Aorta (tissue), 5 donors: ENCODE results near the gene KDM4B. TPM values are rescaled to one million over a fixed set of nuclear protein-coding genes. Genes with fewer than 3 reads are reported as not detected.

ENCODE experiments used
- ATAC-seq: fragments of 200-7000 bp; cut with Tn5 transposase; one replicate; pipeline ENCODE4 v1.9.1; 2022; ENCODE audit warnings: moderate library complexity; ENCODE audit not compliant: low FRiP score
- DNase-seq, 2 donors: peaks; one replicate each; pipeline ENCODE4 v3.0.0-alpha.2; 2020
- H3K27ac ChIP-seq, 2 donors: one replicate each; pipeline ENCODE4 v1.5.1; 2013; ENCODE audit warnings: low read length in 2 of 2, mild to moderate bottlenecking in 2 of 2, moderate library complexity in 2 of 2, control low read depth in 1 of 2, inconsistent platforms in 1 of 2, low read depth in 1 of 2
- H3K27me3 ChIP-seq, 2 donors: one replicate each; pipeline ENCODE4 v1.6.1; 2013; ENCODE audit warnings: control low read depth in 1 of 2, low read length in 1 of 2, mild to moderate bottlenecking in 1 of 2, moderate library complexity in 1 of 2; ENCODE audit not compliant: insufficient read depth in 2 of 2, control insufficient read depth in 1 of 2
- H3K36me3 ChIP-seq, 2 donors: one replicate each; pipeline ENCODE4 v1.6.1; 2013; ENCODE audit warnings: control low read depth in 1 of 2, low read length in 1 of 2, mild to moderate bottlenecking in 1 of 2; ENCODE audit not compliant: insufficient read depth in 2 of 2, control insufficient read depth in 1 of 2
- H3K4me1 ChIP-seq, 2 donors: one replicate each; pipeline ENCODE4 v1.6.1; 2013; ENCODE audit warnings: low read length in 2 of 2, control low read depth in 1 of 2, mild to moderate bottlenecking in 1 of 2, moderate library complexity in 1 of 2; ENCODE audit not compliant: insufficient read depth in 2 of 2, control insufficient read depth in 1 of 2
- H3K4me3 ChIP-seq, 2 donors: one replicate each; pipeline ENCODE4 v1.5.1; 2013; ENCODE audit warnings: low read length in 2 of 2, control low read depth in 1 of 2, mild to moderate bottlenecking in 1 of 2
- H3K9me3 ChIP-seq: one replicate; pipeline ENCODE4 v1.6.1; 2013; ENCODE audit warnings: mild to moderate bottlenecking, low read length; ENCODE audit not compliant: control insufficient read depth
- WGBS, 2 donors: extraction: QIAGEN DNeasy Blood & Tissue Kit; methylation state at CpG; one replicate each; pipeline ENCODE4 v1.1.7; 2013; 5-methylcytosine and 5-hydroxymethylcytosine counted together
- intact Hi-C, 2 donors: fragments of 100-400 bp; cut with DNase I; formaldehyde crosslinking; loops; one replicate each; pipeline versions ENCODE4 v1.14.2 to v1.15.0; 2022
- polyA plus RNA-seq, 2 donors: library from polyadenylated mRNA; stranded (reverse); fragments of 200-250 nt; gene quantifications; one replicate each; pipeline ENCODE4 v1.2.3, GENCODE V29; 2013
- total RNA-seq, 2 donors: library from RNA; stranded (reverse); fragmentation: NEBNext Ultra II Directional; extraction: Animal tissue kit (Norgen Biotek cat#: 25700); gene quantifications; one replicate each; pipeline ENCODE4 v1.2.1, GENCODE V29; 2021
- donor health status: healthy with polysubstance abuse.
- donor health status: Bipolar disorder and iron deficiency.
- donor health status: DM: no; HTN: no; CAD: no.
- donor health status: DM: no; HTN: no; CAD: no.
- donor health status: DM: yes; HTN: yes; CAD: no.

Gene KDM4B
- total and polyA plus RNA-seq, 4 donors, result 4.4 to 58.1 (median 25.8) TPM

DNA sequence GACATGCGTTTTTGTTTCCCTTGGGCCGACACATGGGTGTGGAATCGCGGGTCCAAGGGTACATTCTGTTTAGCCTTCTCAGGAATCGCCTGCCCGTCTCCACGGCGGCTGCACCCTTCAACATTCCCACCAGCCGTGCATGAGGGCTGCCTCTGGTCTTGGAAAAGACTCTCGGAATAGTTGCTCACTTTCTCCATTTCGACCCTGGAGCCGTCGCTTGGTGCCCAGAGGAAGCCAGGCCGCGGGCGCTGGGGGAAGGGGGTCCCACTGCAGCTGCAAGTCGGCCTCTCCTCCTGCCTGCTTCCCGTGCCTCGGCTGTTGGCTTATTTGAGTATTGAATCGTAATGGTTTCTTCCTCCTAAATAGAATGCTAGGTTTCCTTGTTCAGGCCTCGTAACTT is 51.5 kb downstream of the KDM4B start:
- WGBS, 2 donors, result 90% methylated on average over 21 of the region's 21 CpGs
- Histone ChIP-seq H3K4me1 (no peaks in the 10 kb centered on the region), H3K36me3 (no peaks in the 10 kb centered on the region), H3K27me3 (no peaks in the 10 kb centered on the region), H3K9me3 (no peaks in the 10 kb centered on the region), H3K27ac (no peak overlapping the region), H3K4me3 (no peak overlapping the region)
- intact Hi-C loops, result loop anchor here in 1 of 2 donors (10.0 kb wide), 1 partner anchor 46 kb away; no protein-coding TSS in a partner anchor
- DNase-seq, result no peak
- ATAC-seq, result no peak

DNA sequence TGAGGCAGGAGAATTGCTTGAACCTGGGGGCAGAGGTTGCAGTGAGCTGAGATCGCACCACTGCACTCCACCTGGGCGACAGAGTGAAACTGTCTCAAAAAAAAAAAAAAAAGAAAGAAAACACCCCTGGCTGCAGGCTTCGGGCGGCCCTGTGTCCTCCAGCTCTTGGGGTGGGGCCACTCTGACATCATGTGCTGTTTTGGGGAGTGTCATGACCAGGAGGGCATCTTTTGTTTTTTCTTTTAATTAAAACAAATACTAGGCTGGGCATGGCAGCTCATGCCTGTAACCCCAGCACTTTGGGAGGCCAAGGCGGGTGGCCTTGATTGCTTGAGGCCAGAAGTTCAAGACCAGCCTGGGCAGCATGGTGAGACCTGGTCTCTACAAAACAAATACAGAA is 52.1 kb downstream of the KDM4B start:
- intact Hi-C loops, result loop anchor here in 1 of 2 donors (10.0 kb wide), 1 partner anchor 46 kb away; no protein-coding TSS in a partner anchor
- 77 to 78% methylated on average over 5 of the region's 5 CpGs for WGBS, 2 donors
- H3K4me1 ChIP-seq, result no peaks in the 10 kb centered on the region

DNA sequence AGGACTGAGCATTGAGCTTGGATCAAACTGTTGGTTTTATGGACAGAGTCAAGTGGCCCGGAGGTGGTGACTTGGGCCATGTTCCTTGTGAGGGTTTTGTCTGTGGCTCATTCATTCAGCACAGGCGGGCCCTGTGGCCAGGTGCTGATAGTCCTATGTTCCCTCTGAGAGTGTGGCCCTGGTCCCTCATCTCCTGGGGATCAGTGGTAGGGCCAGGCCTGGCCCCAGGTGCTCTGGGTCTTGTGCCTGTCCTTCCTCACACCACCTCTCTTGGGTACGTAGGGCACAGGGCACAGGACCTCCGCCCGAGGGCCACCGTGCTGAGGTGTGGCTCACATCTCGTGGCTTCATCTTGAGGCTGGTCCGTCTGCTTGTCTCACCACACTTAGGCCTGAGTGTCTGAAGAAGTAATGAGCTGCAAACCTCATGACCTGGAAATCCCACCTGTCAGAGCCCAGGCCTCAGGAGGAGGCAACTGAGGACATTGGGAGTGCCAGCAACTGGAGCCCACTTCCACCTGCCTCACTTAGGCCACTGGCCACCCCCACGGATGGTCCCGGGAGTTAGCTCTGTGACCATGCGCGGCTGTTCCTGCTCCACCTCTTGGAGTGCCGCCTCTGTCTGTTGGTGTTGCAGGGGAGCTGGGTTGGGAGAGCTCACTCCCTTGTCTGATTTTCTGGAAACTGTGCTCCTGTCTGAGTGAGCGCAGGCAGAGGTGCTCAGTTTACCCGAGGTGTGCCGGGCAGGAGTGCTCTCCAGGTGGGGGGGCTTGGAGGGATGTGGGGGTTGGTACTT is 53.4 kb downstream of the KDM4B start:
- WGBS, 2 donors, result 91 to 92% methylated on average over 16 of the region's 16 CpGs
- no peak overlapping the region for H3K27ac ChIP-seq
- intact Hi-C loops, result loop anchor here in 1 of 2 donors (10.0 kb wide), 1 partner anchor 47 kb away; no protein-coding TSS in a partner anchor
- H3K36me3 ChIP-seq, result no peaks in the 10 kb centered on the region
- H3K9me3 ChIP-seq, result no peaks in the 10 kb centered on the region
- H3K4me3 ChIP-seq, result no peak overlapping the region
- H3K4me1 ChIP-seq, result no peaks in the 10 kb centered on the region
- DNase-seq (no peak), ATAC-seq (no peak)
- H3K27me3 ChIP-seq, result no peaks in the 10 kb centered on the region

More for the DNA sequence above, 52.1 kb downstream of the KDM4B start:
- DNase-seq, result no peak
- Histone ChIP-seq H3K4me3 (no peak overlapping the region), H3K36me3 (no peaks in the 10 kb centered on the region), H3K27ac (no peak overlapping the region), H3K9me3 (no peaks in the 10 kb centered on the region), H3K27me3 (no peaks in the 10 kb centered on the region)
- ATAC-seq, result no peak

DNA sequence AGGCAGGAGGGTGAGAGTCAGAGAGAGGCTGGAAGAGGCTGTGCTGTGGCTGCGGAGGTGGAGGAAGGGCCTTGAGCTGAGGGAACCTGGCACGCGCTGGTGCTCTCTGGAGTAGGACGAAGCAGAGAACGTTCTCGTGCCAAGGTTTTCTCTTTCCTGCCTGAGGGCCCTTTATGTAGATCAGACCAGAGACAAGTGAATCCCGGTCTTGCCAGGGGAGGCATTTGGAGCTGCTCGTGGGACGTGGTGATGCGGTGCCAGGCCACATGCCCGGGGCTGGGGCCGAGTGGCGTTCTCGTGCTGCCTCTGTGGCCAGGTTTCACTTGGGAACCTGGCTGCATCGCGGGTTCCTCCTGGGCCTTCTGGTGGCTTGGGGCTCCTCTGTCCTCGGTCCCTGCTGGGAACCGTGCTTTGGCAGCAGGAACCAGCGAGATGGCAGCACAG is 54.2 kb downstream of the KDM4B start:
- peak; percentile 51 for ATAC-seq
- intact Hi-C loops, result loop anchor here in 1 of 2 donors (10.0 kb wide), 1 partner anchor 48 kb away; no protein-coding TSS in a partner anchor
- DNase-seq, result no peak

DNA sequence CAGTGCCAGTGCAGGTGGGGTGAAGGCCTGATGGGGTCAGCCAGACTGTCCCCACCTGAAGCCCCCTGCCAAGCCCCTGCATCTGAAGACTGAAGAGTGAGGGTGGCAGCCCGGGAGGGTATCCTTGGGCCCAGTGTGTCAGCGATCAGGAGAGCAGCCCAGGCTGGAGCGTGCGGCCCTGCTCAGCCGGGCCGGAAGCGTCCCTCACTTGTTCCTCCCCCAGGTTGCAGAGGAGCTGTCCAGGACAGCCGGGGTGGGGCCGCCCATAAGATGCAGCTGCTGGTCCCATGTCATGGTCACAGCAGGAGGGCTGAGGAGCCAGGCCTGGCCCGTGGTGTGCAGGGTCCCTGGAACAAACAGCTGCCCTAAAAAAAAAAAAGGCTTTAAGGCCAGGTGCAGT is 55.4 kb downstream of the KDM4B start:
- intact Hi-C loops, result loop anchor here in 1 of 2 donors (10.0 kb wide), 1 partner anchor 49 kb away; no protein-coding TSS in a partner anchor
- H3K36me3 ChIP-seq, result no peaks in the 10 kb centered on the region
- H3K4me1 ChIP-seq, result no peaks in the 10 kb centered on the region
- ATAC-seq, result no peak
- no peak for DNase-seq
- no peak overlapping the region for H3K4me3 ChIP-seq
- no peaks in the 10 kb centered on the region for H3K27me3 ChIP-seq
- 84 to 86% methylated on average over 10 of the region's 10 CpGs for WGBS, 2 donors
- no peaks in the 10 kb centered on the region for H3K9me3 ChIP-seq
- no peak overlapping the region for H3K27ac ChIP-seq

More for the DNA sequence above, 54.2 kb downstream of the KDM4B start:
- no peak overlapping the region for H3K27ac ChIP-seq
- H3K9me3 ChIP-seq, result no peaks in the 10 kb centered on the region
- H3K27me3 ChIP-seq, result no peaks in the 10 kb centered on the region
- H3K36me3 ChIP-seq, result no peaks in the 10 kb centered on the region
- no peaks in the 10 kb centered on the region for H3K4me1 ChIP-seq
- no peak overlapping the region for H3K4me3 ChIP-seq
- WGBS, 2 donors, result 11 to 24% methylated on average over 18 to 19 of the region's 19 CpGs

DNA sequence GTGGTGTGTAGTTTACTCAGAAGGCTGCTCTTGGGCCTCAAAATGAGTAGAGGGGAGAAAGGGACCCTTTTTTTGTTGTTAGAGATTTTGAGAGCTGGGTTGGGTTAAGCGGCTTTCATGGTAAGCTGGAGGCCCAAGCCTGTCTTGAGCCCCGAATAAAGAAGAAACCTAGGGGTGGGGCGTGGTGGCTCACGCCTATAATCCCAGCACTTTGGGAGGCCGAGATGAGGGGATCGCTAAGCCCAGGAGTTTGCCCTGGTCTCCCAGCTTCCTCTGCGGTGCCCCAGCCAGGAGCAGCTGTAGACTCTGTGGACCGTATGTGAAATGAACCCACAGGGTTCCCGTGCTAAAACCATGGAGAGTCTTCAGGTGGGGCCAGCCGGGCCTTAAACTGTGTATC is 56.1 kb downstream of the KDM4B start:
- Histone ChIP-seq H3K4me3 (no peak overlapping the region), H3K27ac (no peak overlapping the region), H3K36me3 (no peaks in the 10 kb centered on the region), H3K9me3 (no peaks in the 10 kb centered on the region), H3K4me1 (no peaks in the 10 kb centered on the region), H3K27me3 (no peaks in the 10 kb centered on the region)
- 88 to 92% methylated on average over 10 of the region's 10 CpGs for WGBS, 2 donors
- DNase-seq (no peak), ATAC-seq (no peak)
- intact Hi-C loops, result loop anchor here in 1 of 2 donors (10.0 kb wide), 1 partner anchor 50 kb away; no protein-coding TSS in a partner anchor

DNA sequence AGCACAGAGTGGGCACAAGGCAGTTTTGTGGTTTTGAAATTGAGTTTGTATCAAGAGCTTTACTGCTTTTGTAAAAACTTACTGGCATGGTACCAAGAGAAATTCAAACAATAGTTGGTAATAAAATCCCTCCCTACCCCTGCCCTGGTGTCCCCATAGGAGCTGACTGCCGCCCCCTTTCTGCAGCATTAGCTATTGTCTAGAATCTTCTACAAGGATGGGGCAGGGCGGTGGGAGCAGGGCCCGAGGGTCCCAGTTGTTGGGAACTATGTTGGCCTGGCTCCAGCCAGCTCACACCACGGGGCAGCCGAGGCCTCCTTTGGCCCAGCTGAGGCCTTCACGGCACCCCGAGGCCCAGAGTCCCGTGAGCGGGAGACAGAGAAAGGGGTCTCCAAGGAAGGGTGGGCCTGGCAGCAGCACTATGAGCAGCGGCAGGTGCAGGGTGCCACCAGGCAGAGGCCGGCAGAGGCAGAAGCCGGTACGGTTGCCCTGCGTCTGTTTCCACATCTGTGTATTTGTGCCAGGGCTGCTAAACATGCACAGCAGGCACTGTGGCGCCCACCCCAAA is 57.9 kb downstream of the KDM4B start:
- no peaks in the 10 kb centered on the region for H3K27me3 ChIP-seq
- H3K4me3 ChIP-seq, result no peak overlapping the region
- H3K4me1 ChIP-seq, result no peaks in the 10 kb centered on the region
- 53 to 58% methylated on average over 15 of the region's 15 CpGs for WGBS, 2 donors
- no peak overlapping the region for H3K27ac ChIP-seq
- intact Hi-C loops, result loop anchor here in 1 of 2 donors (10.0 kb wide), 1 partner anchor 52 kb away; no protein-coding TSS in a partner anchor
- H3K9me3 ChIP-seq, result no peaks in the 10 kb centered on the region
- ATAC-seq (no peak), DNase-seq (no peak)
- no peaks in the 10 kb centered on the region for H3K36me3 ChIP-seq

DNA sequence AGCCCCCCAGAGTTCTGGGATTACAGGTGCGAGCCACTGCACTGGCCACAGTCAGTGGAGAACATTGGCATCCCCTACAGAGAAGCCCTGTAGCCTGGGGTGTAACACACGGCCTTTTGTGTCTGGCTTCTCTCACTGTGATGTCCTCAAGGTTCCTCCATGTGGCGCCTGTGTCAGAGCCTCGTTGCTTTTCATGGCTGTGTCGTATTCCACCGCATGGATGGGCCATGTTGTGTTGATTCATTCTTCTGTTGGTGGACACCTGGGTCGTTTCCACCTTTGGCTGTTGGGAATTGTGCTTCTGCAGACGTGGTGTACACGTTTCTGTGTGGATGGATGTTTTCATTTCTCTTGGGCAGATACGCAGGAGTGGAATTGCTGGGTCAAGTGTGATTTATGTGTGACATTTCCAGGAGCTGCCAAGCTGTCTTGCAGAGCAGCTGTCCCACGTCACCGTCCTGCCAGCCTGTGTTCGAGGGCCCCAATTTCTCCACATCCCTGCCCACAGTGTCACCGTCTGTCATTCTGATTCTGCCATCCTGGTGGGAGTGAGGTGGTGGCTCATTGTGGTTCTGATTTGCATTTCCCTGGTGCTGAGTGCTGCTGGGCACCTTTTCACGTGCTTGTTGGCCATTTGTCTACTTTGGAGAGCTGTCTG is 59.4 kb downstream of the KDM4B start:
- Histone ChIP-seq H3K4me3 (no peak overlapping the region), H3K4me1 (no peaks in the 10 kb centered on the region), H3K27ac (no peak overlapping the region), H3K27me3 (no peaks in the 10 kb centered on the region), H3K9me3 (no peaks in the 10 kb centered on the region), H3K36me3 (no peaks in the 10 kb centered on the region)
- 79 to 84% methylated on average over 15 of the region's 15 CpGs for WGBS, 2 donors
- intact Hi-C loops, result loop anchor here in 1 of 2 donors (10.0 kb wide), 1 partner anchor 54 kb away; no protein-coding TSS in a partner anchor
- DNase-seq, result no peak
- no peak for ATAC-seq
